ENCODE measurements around the gene AUNIP.

AUNIP gene

DNA sequence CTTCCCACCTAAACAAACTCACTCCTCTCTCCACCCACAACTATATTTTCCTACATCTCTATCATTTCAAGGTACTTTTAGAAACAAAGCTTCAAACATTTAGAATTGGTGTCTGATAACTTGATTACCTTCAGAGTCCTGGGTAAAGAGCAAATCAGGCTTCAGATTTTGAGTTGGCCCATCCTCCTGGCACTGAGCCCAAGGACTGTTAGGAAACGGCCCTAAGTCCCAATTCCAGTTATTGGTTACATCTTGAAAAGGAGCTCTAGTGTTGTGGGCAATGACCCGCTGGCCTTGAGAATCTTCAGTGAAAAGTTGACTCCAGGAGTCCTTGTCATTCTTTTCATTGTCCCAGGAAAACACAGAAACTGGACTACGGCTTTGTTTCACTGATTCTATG, 24.4 kb downstream of the AUNIP start:
- intact Hi-C loops (cut with DNase I), result no loop called here
- DNase-seq, result no peak

DNA sequence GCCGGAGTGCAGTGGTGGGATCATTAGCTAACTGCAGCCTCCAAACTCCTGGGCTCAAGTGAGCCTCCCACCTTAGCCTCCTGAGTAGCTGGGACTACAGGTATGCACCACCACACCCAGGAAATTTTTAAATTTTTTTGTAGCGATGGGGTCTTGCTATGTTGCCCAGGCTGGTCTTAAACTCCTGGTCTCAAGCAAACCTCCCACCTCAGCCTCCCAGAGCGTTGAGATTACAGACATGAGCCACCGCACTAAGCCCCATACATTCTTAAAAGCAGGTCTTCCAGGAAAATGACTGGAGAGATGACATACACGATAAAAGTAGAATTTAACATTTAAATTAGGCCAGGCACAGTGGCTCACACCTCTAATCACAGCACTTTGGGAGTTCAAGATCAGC, 26.1 kb downstream of the AUNIP start:
- DNase-seq, result no peak
- intact Hi-C loops (cut with DNase I), result no loop called here

DNA sequence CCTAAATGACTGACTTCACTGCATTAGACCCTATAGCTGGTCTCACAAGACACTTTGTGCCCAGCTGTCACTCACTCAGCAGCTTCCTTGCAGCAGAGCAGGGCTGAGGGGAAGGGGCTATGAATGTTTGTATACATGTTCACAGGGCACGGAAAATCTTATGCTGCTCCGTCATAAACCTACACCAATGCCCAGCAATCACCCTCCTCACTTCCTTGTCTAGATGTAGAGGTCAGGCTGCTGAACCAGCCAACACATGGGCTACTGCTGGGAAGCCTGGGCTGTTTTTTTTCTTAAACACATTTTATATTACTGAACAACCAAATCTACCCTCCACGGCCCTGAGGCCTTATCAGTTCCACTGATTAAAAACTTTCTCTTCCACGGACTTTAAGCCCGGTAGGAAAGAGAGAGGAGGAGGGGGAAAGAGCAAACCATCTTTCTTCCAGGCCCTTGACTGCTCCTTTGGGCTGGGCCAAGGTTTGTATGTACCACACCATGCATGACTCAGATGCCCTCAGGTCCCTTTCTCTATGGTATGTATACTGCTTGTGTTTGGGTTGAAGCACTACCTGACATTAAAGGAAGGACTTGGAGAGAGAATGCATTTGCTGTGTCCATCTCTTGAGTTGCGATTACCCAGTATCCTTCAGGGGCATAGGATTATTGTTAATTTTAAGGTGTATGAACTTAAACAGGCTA, 26.8 kb downstream of the AUNIP start:
- intact Hi-C loops (cut with DNase I), result no loop called here

DNA sequence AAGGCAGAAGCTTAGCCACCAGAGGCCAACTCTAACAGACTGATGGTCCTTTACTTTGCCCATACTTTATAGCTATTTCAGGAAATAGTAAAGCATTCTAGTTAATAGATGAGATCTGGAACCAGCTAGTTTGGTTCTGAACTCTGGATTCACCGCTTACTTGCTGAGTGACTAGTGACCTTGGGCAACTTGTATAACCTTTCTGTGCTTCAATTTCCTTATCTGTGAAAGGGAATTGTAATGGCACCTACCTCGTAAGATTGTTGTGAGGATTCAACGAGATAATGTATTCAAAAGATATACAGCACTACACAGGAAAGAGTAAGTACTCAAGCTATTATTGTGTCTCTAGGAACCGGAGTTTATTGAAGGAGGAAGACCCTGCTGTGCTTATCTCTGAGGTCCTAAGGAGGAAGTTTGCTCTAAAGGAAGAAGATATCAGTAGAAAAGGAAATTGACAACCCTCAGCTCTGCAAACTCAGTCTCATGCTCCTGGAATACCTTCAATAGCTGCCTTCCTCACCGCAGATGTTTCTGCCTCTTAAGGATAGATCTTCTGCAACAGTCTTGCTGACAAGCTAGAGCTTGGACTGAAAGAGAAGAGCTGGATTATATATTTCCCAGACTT, 27.6 kb downstream of the AUNIP start:
- intact Hi-C loops (cut with DNase I), result no loop called here
- DNase-seq, result no peak

More for the DNA sequence above, 26.8 kb downstream of the AUNIP start:
- DNase-seq, result no peak

DNA sequence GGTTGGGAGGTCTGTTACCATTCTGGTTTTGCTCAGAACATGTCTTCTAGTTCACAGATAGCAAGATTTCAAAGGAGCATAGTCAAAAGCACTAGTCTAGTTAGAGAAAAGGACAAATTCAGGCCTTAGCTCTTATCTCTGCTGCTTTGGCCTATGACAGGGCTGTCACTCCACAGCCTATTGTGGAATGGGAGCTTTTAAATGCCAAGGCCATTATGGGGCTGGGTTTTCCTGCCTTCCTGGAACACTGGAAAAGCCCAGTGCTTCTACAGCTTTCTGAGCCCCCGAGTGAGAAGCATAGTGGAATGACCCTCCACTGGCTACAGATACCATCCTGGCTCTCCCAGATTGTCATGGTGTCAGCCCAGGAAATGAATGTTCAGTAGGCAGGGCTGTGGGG, 30.2 kb downstream of the AUNIP start:
- intact Hi-C loops (cut with DNase I), result no loop called here
- no peak for DNase-seq

DNA sequence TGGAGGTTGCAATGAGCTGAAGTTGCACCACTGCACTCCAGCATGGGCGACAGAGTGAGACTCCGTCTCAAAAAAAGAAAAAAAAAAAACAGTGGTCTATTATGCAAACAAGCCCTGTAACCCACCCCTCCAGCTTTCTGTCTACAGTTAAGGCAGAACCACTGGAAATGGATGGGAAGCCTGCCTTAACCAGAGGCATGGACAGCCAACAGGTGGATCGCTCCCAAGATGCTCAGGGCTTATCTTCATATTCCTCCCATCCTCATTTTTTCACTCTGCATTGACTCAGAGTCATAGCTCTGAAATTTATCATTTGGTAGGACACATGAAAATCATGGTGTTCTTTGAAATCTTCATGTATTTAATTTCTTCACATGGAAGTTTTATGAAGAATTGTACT, 30.8 kb downstream of the AUNIP start:
- no peak for DNase-seq
- intact Hi-C loops (cut with DNase I), result no loop called here

DNA sequence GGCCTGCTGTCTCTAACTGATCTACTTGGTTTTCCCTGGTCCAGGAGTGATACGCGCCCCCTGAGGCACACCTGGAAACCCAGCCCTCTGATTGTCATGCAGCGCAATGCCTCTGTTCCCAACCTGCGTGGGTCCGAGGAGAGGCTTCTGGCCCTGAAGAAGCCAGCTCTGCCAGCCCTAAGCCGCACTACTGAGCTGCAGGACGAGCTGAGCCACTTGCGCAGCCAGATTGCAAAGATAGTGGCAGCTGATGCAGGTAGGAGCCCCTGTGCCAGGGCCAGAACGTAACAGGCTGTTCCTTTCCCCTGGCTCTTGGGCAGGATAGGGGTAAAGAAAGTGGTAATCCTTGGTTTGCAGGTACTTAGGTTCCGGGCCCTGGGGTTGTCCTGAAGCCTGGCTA, 32.7 kb downstream of the AUNIP start:
- intact Hi-C loops (cut with DNase I), result no loop called here
- DNase-seq, result no peak

DNA sequence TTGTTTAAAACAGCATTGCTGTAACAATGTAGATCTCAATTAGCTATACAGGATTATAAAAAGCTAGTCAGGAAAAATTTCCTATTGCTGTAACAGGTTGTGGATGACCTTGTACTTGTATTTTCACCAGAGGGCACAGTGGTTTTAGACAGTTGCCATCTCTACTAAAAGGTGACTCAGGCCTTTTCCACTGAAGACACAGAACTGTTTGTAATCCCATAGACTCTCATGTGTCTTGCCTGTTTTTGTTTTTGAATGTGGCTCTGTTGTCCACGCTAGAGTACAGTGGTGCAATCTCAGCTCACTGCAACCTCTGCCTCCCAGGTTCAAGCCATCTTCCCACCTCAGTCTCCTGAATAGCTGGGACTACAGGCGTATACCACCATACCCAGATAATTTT, 33.7 kb downstream of the AUNIP start:
- DNase-seq, result no peak
- intact Hi-C loops (cut with DNase I), result no loop called here

DNA sequence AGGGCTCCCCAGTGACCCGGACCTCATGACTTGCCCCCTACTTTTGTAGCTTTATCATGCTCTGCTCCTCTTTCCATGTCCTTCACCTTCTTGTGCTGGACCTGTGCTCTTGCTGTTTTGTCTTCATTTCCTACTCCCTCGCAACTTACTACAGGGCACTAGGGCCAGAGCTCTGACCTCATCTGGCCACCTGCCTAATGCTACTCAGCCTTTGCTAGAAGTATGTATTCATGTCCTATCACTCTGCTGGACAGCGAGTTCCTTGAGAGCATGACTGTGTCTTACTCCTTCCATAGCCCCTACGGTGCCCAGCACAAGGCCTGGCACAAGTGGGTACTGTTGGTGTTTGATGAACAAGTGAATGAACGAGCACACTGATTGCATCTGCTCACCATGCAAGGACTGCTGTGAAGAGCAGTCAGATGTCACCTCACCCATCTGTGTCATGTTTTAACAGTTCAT, 37.6 kb downstream of the AUNIP start:
- intact Hi-C loops (cut with DNase I), result no loop called here
- DNase-seq, result no peak

DNA sequence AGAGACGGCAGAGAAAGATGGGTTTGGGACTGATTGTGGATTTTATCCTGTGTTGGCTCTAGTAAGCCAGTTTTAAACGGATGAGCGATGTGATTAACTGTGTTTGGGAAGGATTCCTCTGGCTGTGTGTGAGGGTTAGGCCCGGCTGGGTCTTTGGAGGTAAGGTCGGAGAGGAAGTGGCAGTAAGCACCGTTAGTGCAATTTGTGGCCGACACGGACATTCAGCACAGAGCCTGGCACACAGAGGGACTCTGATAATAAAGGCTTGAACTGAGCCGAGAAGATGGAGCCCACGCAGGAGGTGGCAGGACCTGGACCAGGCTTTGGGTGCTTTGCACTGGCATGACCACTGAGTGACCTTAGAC, 38.2 kb downstream of the AUNIP start:
- intact Hi-C loops (cut with DNase I), result no loop called here
- no peak for DNase-seq

DNA sequence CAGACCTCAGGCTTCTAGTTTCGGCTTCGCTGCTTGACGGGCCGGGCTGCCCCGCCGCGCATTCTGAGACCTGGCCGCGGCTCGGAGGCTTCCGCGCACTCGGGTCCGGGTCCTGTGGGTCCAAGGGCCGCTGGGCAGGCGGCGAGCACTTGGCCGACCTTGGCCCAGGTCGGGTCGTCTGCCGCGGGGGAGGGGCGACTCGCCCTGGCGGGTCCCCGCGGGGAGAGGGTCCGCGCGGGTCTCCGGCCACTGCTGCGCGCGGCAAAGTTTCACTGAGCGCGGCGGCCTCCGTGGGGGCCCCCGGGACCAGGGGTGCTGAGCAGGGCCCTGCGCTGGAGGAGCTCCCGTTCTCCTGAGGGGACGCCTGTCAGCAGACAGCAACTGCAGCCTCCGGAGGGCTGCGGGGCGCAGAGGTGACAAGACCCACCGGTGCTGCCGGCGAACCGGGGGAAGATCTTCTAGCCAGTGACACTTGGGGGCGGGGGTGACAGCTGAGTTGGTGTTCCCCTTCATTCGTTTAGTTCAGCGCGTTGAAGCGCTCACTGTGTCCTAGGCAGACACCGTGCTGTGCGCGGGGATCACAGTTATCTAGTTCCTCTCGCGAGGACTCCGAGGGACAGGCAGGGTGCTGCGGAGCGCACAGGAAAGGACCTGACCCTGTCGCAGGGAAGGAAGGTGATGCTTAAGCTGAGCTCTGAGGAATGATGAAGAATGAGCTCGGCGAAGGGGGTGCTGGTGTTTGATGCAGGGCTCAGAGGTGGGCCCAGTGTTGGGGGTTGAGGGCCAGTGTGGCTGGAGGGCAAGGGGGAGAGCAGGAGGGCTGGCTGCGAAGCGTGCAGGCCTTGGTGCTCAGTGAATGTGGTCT, 38.8 kb downstream of the AUNIP start:
- intact Hi-C loops (cut with DNase I), result no loop called here
- DNase-seq, result peak in 2 of 10 donors; percentile 64 to 92

DNA sequence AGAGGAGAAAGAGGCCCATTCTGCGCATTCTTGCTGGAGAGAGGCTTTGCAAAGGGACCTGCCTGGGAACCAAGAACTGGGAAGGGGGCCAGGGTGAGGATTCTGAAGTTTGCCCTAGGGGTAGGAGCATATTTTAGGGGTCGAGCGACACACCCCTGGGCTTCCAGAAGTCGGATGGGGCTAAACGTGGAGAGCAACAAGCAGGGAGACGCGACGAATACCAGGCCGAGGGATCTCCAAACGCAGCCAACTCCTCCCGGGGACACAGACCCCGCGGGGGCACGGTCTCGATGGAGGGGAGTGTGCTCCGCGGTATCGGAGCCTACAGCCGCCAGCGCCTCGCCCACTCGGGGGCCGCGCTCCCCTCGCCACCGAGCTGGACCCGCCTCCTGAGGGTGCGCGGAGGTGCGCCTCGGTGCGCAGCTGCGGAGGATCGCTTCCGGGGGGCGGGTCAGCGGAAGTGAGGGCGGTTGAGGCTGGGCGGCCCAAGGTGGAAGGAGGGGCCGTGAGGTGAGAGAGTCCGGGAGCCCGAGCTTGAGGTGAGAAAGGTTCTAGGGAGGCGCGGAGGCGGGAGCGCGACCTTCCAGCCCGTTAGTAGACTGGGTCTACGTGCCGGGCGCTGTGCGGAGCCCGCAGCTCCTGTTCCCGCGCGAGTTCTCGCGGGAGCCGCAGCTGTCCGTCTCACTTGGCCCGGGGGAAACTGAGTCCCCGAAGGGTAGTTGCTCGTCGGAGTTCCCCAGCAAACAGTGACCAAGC, 39.6 kb downstream of the AUNIP start, which contains the start of gene MTFR1L:
Gene MTFR1L, plus strand, starts transcription at position 464 of the 756 bp plus-strand sequence. CDS start 3,151 bp downstream, outside the sequence.
- intact Hi-C loops (cut with DNase I), result loop anchor here (10.0 kb wide), 1 partner anchor 385 kb away; the partner anchor contains the start of gene MACO1
- DNase-seq, result peak; percentile 86 to 98 (median 88)

DNA sequence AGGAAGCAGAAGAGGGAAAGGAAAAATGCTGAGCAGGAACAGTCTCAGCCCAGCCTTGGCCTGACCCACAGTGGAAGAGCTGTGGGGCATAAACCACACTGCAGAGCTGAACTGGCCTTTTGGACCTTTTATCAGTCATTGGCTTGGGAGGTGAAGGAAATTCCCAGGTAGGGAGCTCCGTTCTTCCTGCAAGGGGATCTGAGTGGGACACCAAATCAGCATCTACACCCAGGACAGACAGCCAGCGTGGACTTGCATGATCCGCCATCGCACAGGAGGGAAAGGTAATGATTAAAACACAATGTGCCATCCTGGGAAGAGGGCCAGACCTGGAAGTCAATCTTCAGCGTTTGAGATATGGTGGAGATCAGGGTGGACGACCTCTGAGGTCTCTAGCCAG, 40.7 kb downstream of the AUNIP start:
- no peak for DNase-seq
- intact Hi-C loops (cut with DNase I), result loop anchor here (10.0 kb wide), 1 partner anchor 384 kb away; the partner anchor contains the start of gene MACO1

DNA sequence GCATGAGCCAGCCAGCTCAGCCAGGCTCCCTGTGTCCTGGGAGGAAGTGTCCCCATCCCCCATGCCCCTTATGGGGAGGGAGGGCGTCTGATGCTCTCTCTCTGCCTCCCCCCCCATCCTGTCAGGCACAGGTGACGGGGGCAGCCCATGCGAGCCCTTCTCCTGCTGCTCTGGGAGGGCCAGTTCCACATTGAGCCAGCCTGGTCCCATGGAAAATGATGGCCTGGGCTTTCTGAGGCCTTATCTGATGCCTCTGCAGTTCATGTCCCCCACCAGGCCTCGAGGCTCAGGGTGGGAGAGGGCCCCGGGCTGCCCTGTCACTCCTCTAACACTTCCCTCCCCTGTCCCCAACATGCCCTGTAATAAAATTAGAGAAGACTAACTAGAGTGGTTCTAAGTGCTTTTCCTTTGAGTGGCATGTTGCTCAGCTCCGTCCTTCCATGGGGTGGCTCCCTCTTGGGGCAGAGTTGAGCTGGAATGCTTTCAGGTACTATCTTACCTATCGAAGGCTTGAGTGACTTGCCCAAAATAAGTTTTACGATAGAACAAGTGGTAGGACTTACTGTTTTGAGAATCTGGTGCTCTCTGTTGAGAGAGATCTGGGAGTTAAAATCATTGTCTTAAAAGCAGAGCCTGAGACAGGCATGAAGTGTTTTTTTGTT, 41.3 kb downstream of the AUNIP start:
- intact Hi-C loops (cut with DNase I), result loop anchor here (10.0 kb wide), 1 partner anchor 383 kb away; the partner anchor contains the start of gene MACO1
- DNase-seq, result no peak

DNA sequence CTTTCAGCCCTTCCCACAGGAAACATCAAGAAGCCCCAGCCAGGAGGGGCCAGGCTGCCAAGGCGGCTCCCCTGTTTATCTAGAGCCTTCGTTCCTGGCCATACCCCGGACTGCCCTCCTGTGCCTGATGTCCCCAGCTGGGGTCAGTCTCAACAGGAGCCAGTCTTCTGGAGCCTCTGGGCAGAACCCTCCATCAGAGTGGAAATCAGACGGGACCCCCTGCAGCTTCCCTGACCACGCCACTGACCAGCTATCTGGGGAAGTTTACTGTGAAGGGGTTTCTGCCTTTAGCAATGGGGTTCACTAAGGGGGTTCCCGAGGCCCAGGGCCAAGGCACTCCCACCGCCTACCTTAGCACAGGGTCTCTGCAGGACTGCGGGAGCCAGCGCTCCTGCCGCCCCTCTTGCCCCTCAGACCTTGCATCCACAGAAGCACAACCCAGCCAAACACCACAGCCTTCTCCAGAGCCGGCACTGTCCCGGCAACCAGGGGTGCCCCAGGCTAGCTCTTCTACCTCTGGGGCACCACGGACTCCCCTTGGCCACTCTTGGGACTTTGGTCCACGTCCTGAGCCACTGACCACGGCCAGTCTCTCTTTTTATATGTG, 43.0 kb downstream of the AUNIP start:
- DNase-seq, result peak in 1 of 10 donors; percentile 67
- intact Hi-C loops (cut with DNase I), result loop anchor here (10.0 kb wide), 1 partner anchor 381 kb away; the partner anchor contains the start of gene MACO1

DNA sequence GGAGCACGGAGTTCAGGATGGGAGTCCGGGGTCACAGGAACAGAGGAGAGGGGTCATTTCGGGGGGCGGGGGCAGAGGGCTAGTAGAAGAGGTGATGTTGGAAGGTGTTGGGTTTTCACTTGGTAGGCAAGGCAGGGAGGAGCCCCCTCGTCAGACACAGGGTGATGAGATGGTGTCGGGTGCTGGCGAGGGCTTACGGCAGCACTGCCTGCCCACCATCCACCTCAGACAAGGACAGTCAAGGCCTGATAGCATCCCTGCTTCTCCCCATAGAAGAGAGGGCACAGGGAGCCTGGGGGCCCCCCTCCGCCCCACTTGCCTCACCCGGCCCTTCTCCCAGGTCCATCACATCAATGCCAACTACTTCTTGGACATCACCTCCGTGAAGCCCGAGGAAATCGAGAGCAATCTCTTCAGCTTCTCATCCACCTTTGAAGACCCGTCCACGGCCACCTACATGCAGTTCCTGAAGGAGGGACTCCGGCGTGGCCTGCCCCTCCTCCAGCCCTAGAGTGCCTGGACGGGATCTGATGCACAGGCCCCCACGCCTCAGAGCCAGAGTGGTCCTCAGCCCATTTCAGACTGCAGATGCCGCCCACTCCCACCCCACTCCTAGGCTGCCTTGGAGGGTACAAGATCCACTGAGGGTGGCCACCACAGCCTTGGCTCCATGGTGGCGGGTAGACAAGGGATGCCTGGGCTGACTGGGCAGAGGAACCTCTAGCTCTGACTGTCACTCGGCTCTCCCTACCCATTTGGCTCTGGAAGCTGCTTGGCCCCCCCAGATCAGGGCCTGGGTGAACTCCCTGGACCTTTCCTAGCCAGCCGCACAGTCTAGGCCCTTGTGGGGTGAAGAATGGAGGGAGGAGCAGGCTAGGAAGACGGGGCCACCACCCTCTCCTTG, 43.8 kb downstream of the AUNIP start:
- intact Hi-C loops (cut with DNase I), result loop anchor here (10.0 kb wide), 1 partner anchor 381 kb away; the partner anchor contains the start of gene MACO1
- no peak for DNase-seq

DNA sequence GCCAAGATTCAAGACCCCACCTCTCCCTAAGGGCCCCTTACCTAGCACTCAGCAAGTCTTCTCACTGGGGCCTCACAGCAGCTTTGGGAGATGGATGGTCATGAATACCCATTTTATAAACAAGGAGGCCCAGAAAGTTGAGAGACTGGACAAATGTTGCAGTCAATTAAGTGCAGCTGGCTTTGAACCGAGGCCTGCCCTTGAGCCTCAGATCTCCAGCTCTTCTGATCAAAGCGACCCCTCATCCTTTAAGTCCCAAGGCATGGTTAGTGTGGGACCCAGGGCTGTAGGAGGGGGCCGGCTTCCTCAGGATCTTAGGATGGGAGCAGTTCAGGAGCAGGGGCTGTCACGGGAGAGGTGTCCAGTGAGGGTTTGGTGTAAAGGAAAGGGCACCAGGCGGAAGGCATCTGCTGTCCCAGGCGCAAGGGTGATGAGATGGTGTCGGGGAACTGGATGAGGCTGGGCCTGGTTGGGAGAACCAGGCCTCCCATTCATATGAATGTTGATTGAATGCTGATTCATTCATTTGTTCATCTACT, 44.6 kb downstream of the AUNIP start:
- intact Hi-C loops (cut with DNase I), result loop anchor here (10.0 kb wide), 1 partner anchor 380 kb away; the partner anchor contains the start of gene MACO1
- DNase-seq, result no peak
